ENCODE measurements around the gene RHBDD1.

RHBDD1 gene

DNA sequence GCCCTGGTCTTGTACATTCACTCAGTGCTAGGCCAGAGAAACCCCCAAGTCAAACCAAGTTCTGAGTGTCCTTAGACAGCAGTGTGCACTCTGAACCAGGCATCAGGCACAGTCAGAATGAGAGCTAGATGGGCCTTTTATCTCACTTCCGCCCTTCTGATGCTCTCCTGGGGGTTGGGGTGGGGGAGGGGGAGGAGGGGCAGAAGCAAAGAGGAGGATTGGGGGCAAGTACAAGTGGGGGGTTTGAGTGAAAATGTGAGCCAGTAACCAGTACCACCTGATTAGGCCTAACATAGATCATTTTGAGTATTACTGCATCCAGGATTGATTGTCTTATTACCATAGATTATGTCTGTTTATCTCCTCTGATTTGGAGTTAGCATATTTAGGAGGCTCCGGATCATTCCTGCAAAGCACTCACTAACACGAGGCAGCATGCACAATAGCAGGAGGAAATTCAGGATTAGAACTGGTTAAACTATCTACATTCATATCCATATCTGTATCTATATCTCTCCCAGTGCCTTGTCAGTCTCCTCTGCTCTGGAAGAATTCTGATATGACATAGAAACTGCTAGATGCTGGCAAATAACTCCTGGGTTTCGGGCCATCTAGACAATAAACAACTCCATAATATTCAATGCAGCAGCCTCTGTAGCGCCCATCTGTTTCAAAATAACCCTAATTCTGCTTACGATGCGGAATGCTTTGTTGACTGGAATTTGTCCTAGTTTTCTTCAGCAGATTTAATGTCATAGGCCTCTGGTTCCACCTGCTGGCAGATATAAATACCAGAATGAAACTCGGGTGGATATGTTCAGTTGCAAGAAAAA, 149.1 kb downstream of the RHBDD1 start:
- H3K4me3 ChIP-seq (ENCODE audit: low read depth, low read length), result peak overlapping the region; percentile 20; the same call in 1 of the 2 replicates
- H3K27me3 ChIP-seq, result no peaks in the 10 kb centered on the region
- TF ChIP-seq, protein P1, sequence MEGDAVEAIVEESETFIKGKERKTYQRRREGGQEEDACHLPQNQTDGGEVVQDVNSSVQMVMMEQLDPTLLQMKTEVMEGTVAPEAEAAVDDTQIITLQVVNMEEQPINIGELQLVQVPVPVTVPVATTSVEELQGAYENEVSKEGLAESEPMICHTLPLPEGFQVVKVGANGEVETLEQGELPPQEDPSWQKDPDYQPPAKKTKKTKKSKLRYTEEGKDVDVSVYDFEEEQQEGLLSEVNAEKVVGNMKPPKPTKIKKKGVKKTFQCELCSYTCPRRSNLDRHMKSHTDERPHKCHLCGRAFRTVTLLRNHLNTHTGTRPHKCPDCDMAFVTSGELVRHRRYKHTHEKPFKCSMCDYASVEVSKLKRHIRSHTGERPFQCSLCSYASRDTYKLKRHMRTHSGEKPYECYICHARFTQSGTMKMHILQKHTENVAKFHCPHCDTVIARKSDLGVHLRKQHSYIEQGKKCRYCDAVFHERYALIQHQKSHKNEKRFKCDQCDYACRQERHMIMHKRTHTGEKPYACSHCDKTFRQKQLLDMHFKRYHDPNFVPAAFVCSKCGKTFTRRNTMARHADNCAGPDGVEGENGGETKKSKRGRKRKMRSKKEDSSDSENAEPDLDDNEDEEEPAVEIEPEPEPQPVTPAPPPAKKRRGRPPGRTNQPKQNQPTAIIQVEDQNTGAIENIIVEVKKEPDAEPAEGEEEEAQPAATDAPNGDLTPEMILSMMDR (IDR thresholded peaks at IDR 0.05; ENCODE audit: low read depth, low read length), result peak; percentile 79
- no peaks in the 10 kb centered on the region for H3K9me3 ChIP-seq
- H3K36me3 ChIP-seq, result no peaks in the 10 kb centered on the region
- peaks cover 6% of the 10 kb centered on the region for H3K4me1 ChIP-seq
- DNase-seq, result peak; percentile 44

DNA sequence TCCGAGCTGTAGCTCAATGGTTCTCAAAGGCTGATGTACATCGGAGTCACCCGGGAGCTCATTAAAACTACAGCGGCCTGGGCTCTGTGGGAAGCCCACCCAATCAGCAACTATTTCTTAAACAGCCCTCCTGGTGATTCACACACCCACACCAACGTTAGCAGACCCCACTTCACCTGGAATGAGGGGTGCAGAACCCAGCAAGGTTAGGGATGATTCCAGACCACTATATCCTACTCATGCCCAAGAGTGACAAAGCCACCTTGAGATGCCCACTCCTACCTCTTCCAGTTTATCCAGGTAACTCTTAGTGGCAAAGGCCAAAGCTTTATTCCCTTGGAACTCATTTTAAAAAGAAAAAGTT, 149.7 kb downstream of the RHBDD1 start:
- H3K27me3 ChIP-seq, result no peaks in the 10 kb centered on the region
- H3K4me1 ChIP-seq, result peaks cover 6% of the 10 kb centered on the region
- DNase-seq, result no peak
- H3K9me3 ChIP-seq, result no peaks in the 10 kb centered on the region
- H3K4me3 ChIP-seq (ENCODE audit: low read depth, low read length), result no peak overlapping the region
- TF ChIP-seq, protein P1 (IDR thresholded peaks at IDR 0.05; ENCODE audit: low read depth, low read length), result no peak
- H3K36me3 ChIP-seq, result no peaks in the 10 kb centered on the region

DNA sequence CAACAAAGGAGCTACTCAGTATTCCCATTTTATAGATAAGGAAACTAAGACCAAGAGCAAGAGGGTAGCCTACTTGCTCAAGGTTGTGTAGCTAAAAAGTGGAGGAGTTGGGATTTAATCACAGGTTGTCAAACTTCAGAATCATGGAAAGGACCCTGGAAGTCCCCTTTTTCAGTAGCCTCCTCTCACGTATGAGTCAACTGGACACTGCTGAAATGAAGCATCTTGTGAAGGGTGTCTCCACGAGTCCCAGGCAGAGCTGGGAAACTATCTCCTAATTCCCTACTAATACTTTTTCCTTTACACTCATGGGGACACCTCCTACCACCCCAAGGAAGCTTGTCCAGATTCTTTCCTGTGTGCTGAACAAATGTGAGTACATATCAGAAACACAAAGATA, 155.8 kb downstream of the RHBDD1 start:
- TF ChIP-seq, protein P1 (IDR thresholded peaks at IDR 0.05; ENCODE audit: low read depth, low read length), result no peak
- no peaks in the 10 kb centered on the region for H3K4me1 ChIP-seq
- DNase-seq, result no peak
- H3K4me3 ChIP-seq (ENCODE audit: low read depth, low read length), result no peak overlapping the region
- H3K36me3 ChIP-seq, result no peaks in the 10 kb centered on the region
- no peaks in the 10 kb centered on the region for H3K27me3 ChIP-seq
- no peaks in the 10 kb centered on the region for H3K9me3 ChIP-seq

DNA sequence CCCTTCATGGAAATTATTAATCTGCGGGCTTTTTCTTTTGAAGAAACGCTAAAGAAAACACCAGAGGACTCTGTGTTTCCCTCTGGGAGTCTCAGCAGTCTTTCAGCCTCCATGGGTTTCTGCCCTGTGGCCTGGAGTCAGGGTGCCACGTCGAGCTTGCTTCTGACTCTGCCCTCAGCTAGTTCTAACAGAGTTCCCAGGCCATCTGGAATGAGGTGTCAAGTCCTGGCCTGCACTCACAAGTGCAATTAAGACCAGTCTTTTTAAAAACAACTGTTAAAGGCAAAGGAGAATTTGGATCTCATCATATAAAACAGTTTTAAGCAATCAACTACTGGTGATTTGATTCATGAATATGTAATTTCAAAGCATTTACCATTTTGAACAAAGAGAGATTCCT, 157.3 kb downstream of the RHBDD1 start:
- no peaks in the 10 kb centered on the region for H3K4me1 ChIP-seq
- H3K4me3 ChIP-seq (ENCODE audit: low read depth, low read length), result no peak overlapping the region
- no peaks in the 10 kb centered on the region for H3K27me3 ChIP-seq
- no peaks in the 10 kb centered on the region for H3K36me3 ChIP-seq
- no peaks in the 10 kb centered on the region for H3K9me3 ChIP-seq
- TF ChIP-seq, protein P1 (IDR thresholded peaks at IDR 0.05; ENCODE audit: low read depth, low read length), result no peak
- DNase-seq, result no peak

DNA sequence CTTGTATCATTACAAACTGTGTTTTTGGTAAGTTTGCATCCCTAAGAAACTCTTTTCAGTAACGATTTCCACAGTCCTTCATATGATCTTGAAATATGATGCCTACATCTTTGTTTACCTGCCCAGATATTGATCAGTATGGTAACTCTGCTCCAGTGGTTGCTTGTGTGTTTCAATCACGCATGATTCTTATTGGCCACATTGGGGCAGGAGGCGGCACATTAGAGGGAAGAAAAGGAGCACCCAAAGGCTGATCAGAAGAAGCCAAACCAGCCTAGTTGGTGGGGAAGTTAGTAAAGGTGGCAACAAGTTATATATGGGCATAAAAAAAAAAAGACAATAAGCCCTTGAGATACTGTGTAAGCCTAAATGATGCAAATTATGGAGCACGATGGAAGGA, 158.9 kb downstream of the RHBDD1 start:
- no peak for DNase-seq
- H3K4me1 ChIP-seq, result no peaks in the 10 kb centered on the region
- no peaks in the 10 kb centered on the region for H3K36me3 ChIP-seq
- H3K9me3 ChIP-seq, result no peaks in the 10 kb centered on the region
- H3K27me3 ChIP-seq, result no peaks in the 10 kb centered on the region
- TF ChIP-seq, protein P1 (IDR thresholded peaks at IDR 0.05; ENCODE audit: low read depth, low read length), result no peak
- no peak overlapping the region for H3K4me3 ChIP-seq (ENCODE audit: low read depth, low read length)

DNA sequence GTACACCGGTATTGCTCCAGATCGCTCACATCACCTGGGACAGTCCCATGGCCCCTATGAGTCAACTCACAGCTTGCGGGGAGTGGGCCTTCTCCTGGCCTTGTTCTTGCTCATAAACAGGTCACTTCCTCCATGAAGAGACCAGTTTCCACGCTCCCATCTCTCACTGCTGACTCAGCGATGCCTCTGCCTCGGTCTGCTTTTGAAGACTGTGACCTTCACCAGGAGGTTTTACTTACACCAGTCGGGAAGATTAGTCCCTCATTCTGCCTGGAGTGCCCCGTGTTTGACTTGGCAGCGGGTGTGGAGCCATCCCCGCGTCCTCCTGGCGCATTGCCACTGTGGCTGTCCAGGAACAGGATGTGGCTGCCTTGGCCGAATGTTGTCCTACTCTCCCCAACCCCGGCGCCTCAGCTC, 159.8 kb downstream of the RHBDD1 start:
- no peaks in the 10 kb centered on the region for H3K4me1 ChIP-seq
- H3K27me3 ChIP-seq, result no peaks in the 10 kb centered on the region
- no peak for DNase-seq
- H3K36me3 ChIP-seq, result no peaks in the 10 kb centered on the region
- no peaks in the 10 kb centered on the region for H3K9me3 ChIP-seq
- TF ChIP-seq, protein P1 (IDR thresholded peaks at IDR 0.05; ENCODE audit: low read depth, low read length), result no peak
- H3K4me3 ChIP-seq (ENCODE audit: low read depth, low read length), result no peak overlapping the region
